GM12878 (cell line): ENCODE results near the gene COPZ1. TPM values are rescaled to one million over a fixed set of nuclear protein-coding genes. Genes with fewer than 3 reads are reported as not detected.
A peak's percentile ranks its signal among the peaks of the same experiment; 100 is the strongest.

Experiments
- ATAC-seq: fragments of 200-7000 bp; cut with Tn5 transposase; 3 replicates; pipeline ENCODE4 v1.9.1; 2020; ENCODE audit warnings: mild to moderate bottlenecking, moderate library complexity
- BruUV-seq: library from RNA; stranded (reverse); fragments of 400-500 nt; replicated peaks from 2 replicates; lab custom pipeline; 2021; lab: Mats Ljungman, UMichigan
- CTCF ChIA-PET: fragments of 300-600 bp; sonication (Branson Sonifier 250); formaldehyde crosslinking; extraction: SDS; loops from one replicate; lab custom pipeline; 2021; ENCODE audit warnings: inconsistent platforms; lab: Yijun Ruan, JAX
- POLR2A ChIA-PET: fragments of 350-600 bp; formaldehyde crosslinking; extraction: SDS; loops from one replicate; lab custom pipeline; 2021; ENCODE audit warnings: inconsistent platforms; lab: Charles Lee
- RAD21 ChIA-PET: fragments of 300-600 bp; sonication (Branson Sonifier 250); formaldehyde crosslinking; loops from one replicate; lab custom pipeline; 2023; ENCODE audit warnings: antibody characterized with exemption; ENCODE audit not compliant: unreplicated experiment; lab: Charles Lee
- SMC1A ChIA-PET: fragments of 300-600 bp; sonication (Branson Sonifier 250); formaldehyde crosslinking; loops from one replicate; lab custom pipeline; 2023; ENCODE audit not compliant: unreplicated experiment, uncharacterized antibody; lab: Charles Lee
- DNase-seq: peaks from one replicate; pipeline ENCODE4 v3.0.0-alpha.2; 2011; ENCODE audit warnings: low read depth, low spot score
- FAIRE-seq: peaks from 3 replicates; lab custom pipeline; 2011; peaks lifted over from hg19 to GRCh38; lab: Jason Lieb, UNC
- H2AFZ ChIP-seq: 2 replicates; pipeline ENCODE4 v1.6.0; 2011; ENCODE audit warnings: low read depth, low read length, control low read depth; ENCODE audit not compliant: control insufficient read depth
- H3K27ac ChIP-seq: 2 replicates; pipeline ENCODE4 v1.5.1; 2011; ENCODE audit warnings: control low read depth; ENCODE audit not compliant: control insufficient read depth, insufficient read depth
- H3K27me3 ChIP-seq, 2 experiments: replicated peaks in 1 of 2; 2 replicates each; pipeline versions ENCODE4 v1.6.0 to v1.6.1; 2011; ENCODE audit warnings: low read length in 1 of 2; ENCODE audit not compliant: control insufficient read depth in 2 of 2, insufficient read depth in 2 of 2
- H3K36me3 ChIP-seq, 2 experiments: 2 replicates each; pipeline ENCODE4 v1.5.1; 2011; ENCODE audit warnings: low read length in 1 of 2; ENCODE audit not compliant: control insufficient read depth in 2 of 2, insufficient read depth in 2 of 2
- H3K4me1 ChIP-seq: 2 replicates; pipeline ENCODE4 v1.6.1; 2011; ENCODE audit warnings: mild to moderate bottlenecking, low read length, moderate library complexity, mixed read lengths; ENCODE audit not compliant: control insufficient read depth, insufficient read depth
- H3K4me2 ChIP-seq: 2 replicates; pipeline ENCODE4 v1.6.0; 2011; ENCODE audit warnings: control low read depth; ENCODE audit not compliant: control insufficient read depth, insufficient read depth
- H3K4me3 ChIP-seq: fragments of 200-600 bp; sonication (generic); 2 replicates; pipeline ENCODE4 v1.5.1; 2016
- H3K79me2 ChIP-seq: 2 replicates; pipeline ENCODE4 v1.6.0; 2011; ENCODE audit warnings: low read length; ENCODE audit not compliant: control insufficient read depth, insufficient read depth
- H3K9ac ChIP-seq: 2 replicates; pipeline ENCODE4 v1.8.0; 2011; ENCODE audit warnings: low read length, control low read depth, mixed read lengths; ENCODE audit not compliant: control insufficient read depth, insufficient read depth
- H3K9me3 ChIP-seq: replicated peaks from 3 replicates; pipeline ENCODE4 v1.5.1; 2011; ENCODE audit warnings: mild to moderate bottlenecking, low read length; ENCODE audit not compliant: control insufficient read depth, insufficient read depth
- H4K20me1 ChIP-seq: 2 replicates; pipeline ENCODE4 v1.6.0; 2011; ENCODE audit not compliant: control insufficient read depth, insufficient read depth
- ATF7 ChIP-seq: fragments of 450-650 bp; IDR thresholded peaks from 2 replicates; pipeline ENCODE4 v1.6.1; 2016; ENCODE audit warnings: low read depth, mild to moderate bottlenecking
- CEBPB ChIP-seq, 2 experiments: fragments of 150-350 bp in 1 of 2; IDR thresholded peaks; 2 replicates each; pipeline ENCODE4 v1.6.1; 2012 to 2014; ENCODE audit warnings: low read depth in 2 of 2, low read length in 2 of 2, borderline replicate concordance in 1 of 2, inconsistent platforms in 1 of 2
- CHD1 ChIP-seq: IDR thresholded peaks from 2 replicates; pipeline ENCODE4 v1.6.1; 2012; ENCODE audit warnings: low read depth, low read length, improper control_type of control experiment
- CREM ChIP-seq: IDR thresholded peaks from 2 replicates; pipeline ENCODE4 v1.6.1; 2014; ENCODE audit warnings: antibody characterized with exemption, low read depth
- EP300 ChIP-seq, 2 experiments: fragments of 150-350 bp in 1 of 2; IDR thresholded peaks; 2 replicates each; pipeline ENCODE4 v1.6.1; 2011 to 2012; ENCODE audit warnings: low read depth in 2 of 2, low read length in 2 of 2, borderline replicate concordance in 1 of 2, improper control_type of control experiment in 1 of 2, inconsistent platforms in 1 of 2; ENCODE audit not compliant: control insufficient read depth in 1 of 2
- ETV6 ChIP-seq, 2 experiments: fragments of 450-650 bp in 1 of 2; IDR thresholded peaks in 1 of 2; conservative IDR thresholded peaks in 1 of 2; 2 replicates each; pipeline ENCODE4 v1.6.1; 2014; ENCODE audit warnings: antibody characterized with exemption in 1 of 2, borderline replicate concordance in 1 of 2, low read depth in 1 of 2, mild to moderate bottlenecking in 1 of 2, moderate library complexity in 1 of 2
- MEF2B ChIP-seq: fragments of 450-650 bp; IDR thresholded peaks from 2 replicates; pipeline ENCODE4 v1.6.1; 2018; ENCODE audit warnings: mild to moderate bottlenecking, moderate library complexity; ENCODE audit not compliant: partially characterized antibody, poor library complexity, severe bottlenecking
- NFYB ChIP-seq: IDR thresholded peaks from 2 replicates; pipeline ENCODE4 v1.6.1; 2011; ENCODE audit warnings: low read depth, mild to moderate bottlenecking, low read length, improper control_type of control experiment, moderate library complexity; ENCODE audit not compliant: insufficient read depth
- SPI1 ChIP-seq: IDR thresholded peaks from 2 replicates; pipeline ENCODE4 v1.6.1; 2011; ENCODE audit warnings: low read depth, mild to moderate bottlenecking, low read length, moderate library complexity, borderline replicate concordance; ENCODE audit not compliant: insufficient read depth
- ZNF274 ChIP-seq: IDR thresholded peaks from one replicate; pipeline ENCODE4 v1.8.0; 2011; ENCODE audit not compliant: insufficient read length, insufficient read depth
- ZSCAN29 ChIP-seq: fragments of 450-650 bp; IDR thresholded peaks from 2 replicates; pipeline ENCODE4 v1.6.1; 2017; ENCODE audit warnings: mild to moderate bottlenecking, moderate library complexity
- WGBS: methylation state at CpG from one replicate; pipeline ENCODE4 v1.1.6; 2016; ENCODE audit warnings: low lambda C conversion rate; ENCODE audit not compliant: insufficient replicate concordance, insufficient coverage; ENCODE audit errors: missing lambda C conversion rate; 5-methylcytosine and 5-hydroxymethylcytosine counted together
- in situ Hi-C: fragments of 300-500 bp; cut with MboI; formaldehyde crosslinking; loops from 9 replicates; pipeline ENCODE4 v1.14.3; 2018; ENCODE audit warnings: mixed read lengths
- intact Hi-C: fragments of 100-400 bp; cut with micrococcal nuclease; formaldehyde crosslinking; loops from one replicate; pipeline ENCODE4 v1.14.2; 2022; ENCODE audit not compliant: unreplicated experiment
- polyA plus RNA-seq, 11 experiments: library from polyadenylated mRNA; depleted of rRNA in 4 of 11; unstranded in 6 of 11; stranded (reverse) in 5 of 11; fragments of >200 nt; fragmentation: Nextera tagmentation in 4 of 11; fragmentation: Illumina TruSeq in 1 of 11; extraction: Ambion mirVana in 4 of 11; extraction: Trizol in 1 of 11; gene quantifications; 1 replicate in 1 of 11; 2 replicates in 10 of 11; pipeline versions ENCODE4 v1.2.1 to v1.2.3, GENCODE V29; 2011 to 2016; ENCODE audit warnings: inconsistent platforms in 2 of 11, missing spikeins in 2 of 11, low read depth in 1 of 11
- total RNA-seq, 4 experiments: library from RNA; depleted of rRNA in 3 of 4; stranded (reverse); fragments of >200 nt in 3 of 4; fragmentation: Illumina TruSeq in 1 of 4; extraction: Trizol in 1 of 4; gene quantifications; 2 replicates each; pipeline versions ENCODE4 v1.2.1 to v1.2.3, GENCODE V29; 2013 to 2021
- TF ChIP-seq, protein P1 (sequence below): fragments of 450-650 bp; IDR thresholded peaks from 2 replicates; pipeline ENCODE4 v1.6.1; 2017; ENCODE audit warnings: antibody characterized with exemption, mild to moderate bottlenecking, moderate library complexity
- TF ChIP-seq, protein P2 (sequence below): fragments of 450-650 bp; IDR thresholded peaks from 2 replicates; pipeline ENCODE4 v1.6.1; 2017; ENCODE audit warnings: mild to moderate bottlenecking, moderate library complexity
- TF ChIP-seq, protein P3 (sequence below): IDR thresholded peaks from 2 replicates; pipeline ENCODE4 v1.6.1; 2012; ENCODE audit warnings: low read depth, low read length, improper control_type of control experiment

The COPZ1 gene
- total and polyA plus RNA-seq, 10 of the 15 experiments (the other 5 are each of a cell fraction or from before 2014, with no cell fraction given) = 112 to 378 (median 184) TPM

DNA sequence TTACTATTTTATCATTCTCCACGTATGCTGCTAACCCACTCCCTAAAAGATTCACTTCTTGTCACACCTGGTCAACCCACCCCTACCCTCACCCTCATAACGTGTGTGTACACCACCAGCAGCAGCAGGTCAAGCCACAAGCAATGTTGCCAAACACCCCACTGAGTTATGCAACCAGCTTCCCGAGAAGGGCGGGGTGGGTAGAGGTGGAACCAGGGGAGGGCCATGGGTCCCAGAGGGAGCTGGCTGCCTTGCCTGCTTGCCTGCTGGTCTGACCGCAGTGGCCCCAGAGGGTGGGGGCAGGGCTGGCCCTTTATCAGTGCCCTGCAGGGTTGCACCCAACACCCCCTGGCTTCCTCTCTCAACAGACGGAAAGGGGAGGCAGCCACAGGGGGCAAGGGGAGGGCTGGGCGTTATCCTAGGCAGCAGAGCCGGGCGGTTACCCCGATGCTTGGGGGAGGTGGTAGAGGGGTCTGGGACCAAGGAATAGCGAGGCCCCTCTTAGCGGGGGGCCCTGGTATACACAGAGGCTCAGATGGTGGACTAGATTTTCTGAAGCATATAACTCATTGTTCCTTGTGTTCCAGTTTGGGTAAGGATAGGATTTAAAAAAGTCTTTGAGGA, 20.6 kb upstream of the COPZ1 start:
- WGBS = 6% methylated on average over 11 of the region's 12 CpGs
- SMC1A ChIA-PET = interaction anchor here (0.6 kb wide), 1 partner anchor 15 kb away, joined by 3 read pairs; no protein-coding TSS in a partner anchor
- Histone ChIP-seq H3K9me3 (no peaks in the 10 kb centered on the region), H3K4me3 (no peak overlapping the region), H3K27me3 (peaks cover 14 to 25% of the 10 kb centered on the region in 2 experiments), H3K4me1 (0 out of 2 replicates have a peak, but pooled peaks cover 3% of the 10 kb centered on the region), H3K27ac (no peak overlapping the region), H3K79me2 (no peaks in the 10 kb centered on the region), H3K9ac (no peak overlapping the region), H4K20me1 (no peaks in the 10 kb centered on the region), H3K4me2 (no peak overlapping the region), H3K36me3 (no peaks in the 10 kb centered on the region), H2AFZ (no peak overlapping the region)
- RAD21 ChIA-PET = no interaction called here
- POLR2A ChIA-PET = no interaction called here
- CTCF ChIA-PET = interaction anchor here (0.6 kb wide), 1 partner anchor 139 kb away, joined by 3 read pairs; no protein-coding TSS in a partner anchor
- ATAC-seq (peak; percentile 81), DNase-seq (no peak), FAIRE-seq (no peak)
- in situ Hi-C loops = no loop called here
- intact Hi-C loops = no loop called here
- BruUV-seq = no TSS peak
- TF ChIP-seq CEBPB (IDR thresholded peaks at IDR 0.05; ENCODE audit: borderline replicate concordance in 1 of 2, low read depth in 2 of 2, low read length in 2 of 2) (no peak), ZSCAN29 (no peak), MEF2B (no peak), ATF7 (no peak), ETV6 (conservative IDR thresholded peaks at IDR 0.05 in 1 of 2, IDR thresholded peaks at IDR 0.05 in 1 of 2; ENCODE audit: borderline replicate concordance in 1 of 2, low read depth in 1 of 2) (no peak), NFYB (no peak), SPI1 (no peak), ZNF274 (no peak), EP300 (IDR thresholded peaks at IDR 0.05; ENCODE audit: borderline replicate concordance in 1 of 2, control insufficient read depth in 1 of 2, low read depth in 2 of 2, low read length in 2 of 2) (no peak), CHD1 (no peak), CREM (no peak)
- TF ChIP-seq, protein P1, sequence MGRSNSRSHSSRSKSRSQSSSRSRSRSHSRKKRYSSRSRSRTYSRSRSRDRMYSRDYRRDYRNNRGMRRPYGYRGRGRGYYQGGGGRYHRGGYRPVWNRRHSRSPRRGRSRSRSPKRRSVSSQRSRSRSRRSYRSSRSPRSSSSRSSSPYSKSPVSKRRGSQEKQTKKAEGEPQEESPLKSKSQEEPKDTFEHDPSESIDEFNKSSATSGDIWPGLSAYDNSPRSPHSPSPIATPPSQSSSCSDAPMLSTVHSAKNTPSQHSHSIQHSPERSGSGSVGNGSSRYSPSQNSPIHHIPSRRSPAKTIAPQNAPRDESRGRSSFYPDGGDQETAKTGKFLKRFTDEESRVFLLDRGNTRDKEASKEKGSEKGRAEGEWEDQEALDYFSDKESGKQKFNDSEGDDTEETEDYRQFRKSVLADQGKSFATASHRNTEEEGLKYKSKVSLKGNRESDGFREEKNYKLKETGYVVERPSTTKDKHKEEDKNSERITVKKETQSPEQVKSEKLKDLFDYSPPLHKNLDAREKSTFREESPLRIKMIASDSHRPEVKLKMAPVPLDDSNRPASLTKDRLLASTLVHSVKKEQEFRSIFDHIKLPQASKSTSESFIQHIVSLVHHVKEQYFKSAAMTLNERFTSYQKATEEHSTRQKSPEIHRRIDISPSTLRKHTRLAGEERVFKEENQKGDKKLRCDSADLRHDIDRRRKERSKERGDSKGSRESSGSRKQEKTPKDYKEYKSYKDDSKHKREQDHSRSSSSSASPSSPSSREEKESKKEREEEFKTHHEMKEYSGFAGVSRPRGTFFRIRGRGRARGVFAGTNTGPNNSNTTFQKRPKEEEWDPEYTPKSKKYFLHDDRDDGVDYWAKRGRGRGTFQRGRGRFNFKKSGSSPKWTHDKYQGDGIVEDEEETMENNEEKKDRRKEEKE = no peak
- TF ChIP-seq, protein P2, sequence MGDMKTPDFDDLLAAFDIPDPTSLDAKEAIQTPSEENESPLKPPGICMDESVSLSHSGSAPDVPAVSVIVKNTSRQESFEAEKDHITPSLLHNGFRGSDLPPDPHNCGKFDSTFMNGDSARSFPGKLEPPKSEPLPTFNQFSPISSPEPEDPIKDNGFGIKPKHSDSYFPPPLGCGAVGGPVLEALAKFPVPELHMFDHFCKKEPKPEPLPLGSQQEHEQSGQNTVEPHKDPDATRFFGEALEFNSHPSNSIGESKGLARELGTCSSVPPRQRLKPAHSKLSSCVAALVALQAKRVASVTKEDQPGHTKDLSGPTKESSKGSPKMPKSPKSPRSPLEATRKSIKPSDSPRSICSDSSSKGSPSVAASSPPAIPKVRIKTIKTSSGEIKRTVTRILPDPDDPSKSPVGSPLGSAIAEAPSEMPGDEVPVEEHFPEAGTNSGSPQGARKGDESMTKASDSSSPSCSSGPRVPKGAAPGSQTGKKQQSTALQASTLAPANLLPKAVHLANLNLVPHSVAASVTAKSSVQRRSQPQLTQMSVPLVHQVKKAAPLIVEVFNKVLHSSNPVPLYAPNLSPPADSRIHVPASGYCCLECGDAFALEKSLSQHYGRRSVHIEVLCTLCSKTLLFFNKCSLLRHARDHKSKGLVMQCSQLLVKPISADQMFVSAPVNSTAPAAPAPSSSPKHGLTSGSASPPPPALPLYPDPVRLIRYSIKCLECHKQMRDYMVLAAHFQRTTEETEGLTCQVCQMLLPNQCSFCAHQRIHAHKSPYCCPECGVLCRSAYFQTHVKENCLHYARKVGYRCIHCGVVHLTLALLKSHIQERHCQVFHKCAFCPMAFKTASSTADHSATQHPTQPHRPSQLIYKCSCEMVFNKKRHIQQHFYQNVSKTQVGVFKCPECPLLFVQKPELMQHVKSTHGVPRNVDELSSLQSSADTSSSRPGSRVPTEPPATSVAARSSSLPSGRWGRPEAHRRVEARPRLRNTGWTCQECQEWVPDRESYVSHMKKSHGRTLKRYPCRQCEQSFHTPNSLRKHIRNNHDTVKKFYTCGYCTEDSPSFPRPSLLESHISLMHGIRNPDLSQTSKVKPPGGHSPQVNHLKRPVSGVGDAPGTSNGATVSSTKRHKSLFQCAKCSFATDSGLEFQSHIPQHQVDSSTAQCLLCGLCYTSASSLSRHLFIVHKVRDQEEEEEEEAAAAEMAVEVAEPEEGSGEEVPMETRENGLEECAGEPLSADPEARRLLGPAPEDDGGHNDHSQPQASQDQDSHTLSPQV = no peak
- TF ChIP-seq, protein P3, sequence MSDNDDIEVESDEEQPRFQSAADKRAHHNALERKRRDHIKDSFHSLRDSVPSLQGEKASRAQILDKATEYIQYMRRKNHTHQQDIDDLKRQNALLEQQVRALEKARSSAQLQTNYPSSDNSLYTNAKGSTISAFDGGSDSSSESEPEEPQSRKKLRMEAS = no peak
